HG03103 (cell line): ENCODE data around the gene ZCCHC2.

ENCODE experiments used
- ATAC-seq: cut with Tn5 transposase; IDR thresholded peaks from one replicate; pipeline ENCODE4 v1.9.1; 2021; ENCODE audit warnings: low read depth; ENCODE audit not compliant: unreplicated experiment

The ZCCHC2 gene

GRCh38 chr18:62605685-62606084, 82.9 kb downstream of the ZCCHC2 start:
- ATAC-seq: no peak

GRCh38 chr18:62606106-62606505, 83.3 kb downstream of the ZCCHC2 start:
- no peak for ATAC-seq

DNA sequence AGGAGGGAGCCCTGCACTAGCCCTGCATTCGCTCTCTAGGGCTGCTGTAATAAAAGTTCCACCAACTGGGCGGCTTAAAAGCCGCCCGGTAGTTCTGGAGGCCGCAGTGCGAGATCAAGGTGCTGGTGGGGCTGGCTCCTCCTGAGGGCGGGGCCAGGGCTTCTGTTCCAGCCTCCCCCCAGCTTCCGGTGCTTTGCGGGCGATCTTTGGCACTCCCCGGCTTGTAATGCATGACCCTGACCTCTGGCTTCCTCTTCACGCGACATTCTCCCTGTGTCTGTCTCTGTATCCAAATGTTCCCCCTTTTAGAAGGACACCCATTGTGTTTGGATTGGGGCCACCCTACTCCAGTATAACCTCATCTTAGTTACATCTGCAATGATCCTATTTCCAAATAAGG, 84.5 kb downstream of the ZCCHC2 start:
- no peak for ATAC-seq

- ATAC-seq: no peak
These were observed 85.0 kb downstream of the ZCCHC2 start for GRCh38 chr18:62607708-62608428.

DNA sequence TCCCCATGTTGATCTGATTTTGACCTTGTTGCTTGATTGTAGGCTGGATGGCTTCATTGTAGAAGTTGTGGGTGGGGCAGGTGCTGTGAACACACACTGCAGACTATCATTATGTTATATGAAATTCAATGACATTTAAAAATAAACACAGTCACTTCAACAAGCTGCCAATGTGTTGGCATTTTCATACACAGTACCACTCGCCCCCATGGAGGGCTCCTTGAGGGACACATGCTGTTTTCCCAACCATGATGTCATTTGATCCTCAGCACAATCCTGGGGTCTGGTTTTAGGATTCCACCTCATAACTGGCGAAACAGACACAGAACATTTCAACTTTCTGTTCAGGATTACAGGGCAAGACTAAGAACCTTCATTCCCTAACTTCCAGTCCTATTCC, 86.9 kb downstream of the ZCCHC2 start:
- no peak for ATAC-seq

DNA sequence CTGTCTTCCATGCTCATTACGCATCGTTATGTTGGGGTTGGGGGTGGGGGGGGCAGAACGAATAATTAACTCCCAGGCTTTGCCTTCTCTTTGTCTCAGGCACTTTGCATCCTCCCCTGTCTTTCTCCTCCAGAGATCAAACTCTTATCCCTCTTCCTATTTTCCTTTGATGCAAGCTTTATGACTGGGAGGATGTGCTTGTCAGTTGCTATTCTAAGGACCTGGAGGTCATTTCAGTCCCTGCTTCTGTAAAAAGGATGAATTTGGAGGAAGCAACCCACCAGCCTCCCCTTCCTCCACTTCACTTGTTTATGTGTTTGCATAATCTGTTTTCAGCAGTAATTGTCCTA, 87.5 kb downstream of the ZCCHC2 start:
- no peak for ATAC-seq

DNA sequence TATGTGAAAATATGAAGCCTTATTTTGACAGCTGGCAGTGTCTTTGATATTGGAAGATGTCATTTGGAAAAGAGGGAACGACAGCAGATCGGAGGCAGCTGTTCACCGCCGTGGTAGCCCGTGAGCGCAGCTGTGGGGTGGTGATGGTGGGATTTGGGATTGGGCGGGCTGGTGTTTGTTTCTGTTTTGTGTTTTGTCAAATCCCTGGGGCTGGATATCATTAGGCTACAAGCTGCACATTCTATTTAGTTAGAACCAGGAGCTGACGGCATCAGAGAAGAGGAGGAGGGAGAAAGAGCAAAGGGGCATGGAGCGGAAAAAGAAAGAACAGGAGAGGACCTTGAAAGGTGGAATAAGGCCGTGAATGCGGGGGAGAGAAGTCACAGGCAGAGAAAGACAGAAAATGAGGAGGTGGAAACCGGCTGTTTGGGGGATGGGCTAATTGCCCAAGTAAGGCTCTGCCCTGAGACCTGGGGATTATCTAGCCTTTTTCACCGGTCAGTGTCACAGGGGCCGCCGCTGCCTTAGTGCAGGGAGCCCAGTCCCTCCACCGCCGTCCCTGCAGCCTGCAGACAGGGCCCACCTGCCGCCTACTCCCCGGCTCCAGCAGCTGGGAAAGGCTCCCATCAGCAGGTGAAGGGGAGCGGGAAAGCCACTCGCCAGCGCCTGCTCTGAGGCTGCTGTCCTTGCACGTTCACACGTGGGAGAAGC, 88.0 kb downstream of the ZCCHC2 start:
- no peak for ATAC-seq

DNA sequence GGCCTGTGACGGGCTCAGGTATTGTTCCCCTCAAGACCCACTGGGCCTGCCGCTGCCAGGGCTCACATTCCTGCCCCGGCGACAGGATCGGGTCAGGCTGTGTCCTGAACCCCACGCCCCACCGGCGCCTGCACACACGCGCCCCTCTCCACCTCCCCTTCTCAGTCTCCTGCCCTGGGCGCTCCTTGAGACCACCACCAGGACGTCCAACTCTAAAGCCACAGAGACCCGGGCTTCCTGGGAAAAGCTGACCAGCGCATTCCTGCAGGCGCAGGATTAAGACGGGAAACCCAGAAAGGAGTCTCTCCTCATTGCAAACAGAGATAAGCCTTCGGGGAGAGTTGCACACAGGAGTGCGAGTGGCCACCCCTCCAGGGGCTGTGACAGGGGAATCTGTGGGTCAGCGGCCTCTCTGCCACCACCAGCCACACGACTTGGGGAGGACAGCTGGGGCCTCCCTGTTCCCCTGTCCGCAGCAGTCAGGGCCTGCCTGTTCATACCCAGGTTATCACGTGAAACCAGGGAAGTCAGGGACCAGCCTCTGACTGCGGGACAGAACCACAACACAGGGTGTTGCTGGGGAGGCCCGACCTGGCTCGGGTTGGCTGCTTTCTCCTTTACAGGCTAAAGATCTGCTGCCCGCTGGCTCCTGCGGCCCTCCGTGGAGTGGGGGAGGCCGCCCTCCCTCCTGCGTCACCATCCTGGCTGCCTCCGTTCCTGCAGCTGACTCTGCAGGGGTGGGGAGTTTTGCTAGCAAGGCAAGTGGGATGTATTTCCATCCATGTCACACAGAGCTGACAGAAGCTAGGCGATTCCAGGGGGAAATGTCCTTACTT, 88.8 kb downstream of the ZCCHC2 start:
- no peak for ATAC-seq

DNA sequence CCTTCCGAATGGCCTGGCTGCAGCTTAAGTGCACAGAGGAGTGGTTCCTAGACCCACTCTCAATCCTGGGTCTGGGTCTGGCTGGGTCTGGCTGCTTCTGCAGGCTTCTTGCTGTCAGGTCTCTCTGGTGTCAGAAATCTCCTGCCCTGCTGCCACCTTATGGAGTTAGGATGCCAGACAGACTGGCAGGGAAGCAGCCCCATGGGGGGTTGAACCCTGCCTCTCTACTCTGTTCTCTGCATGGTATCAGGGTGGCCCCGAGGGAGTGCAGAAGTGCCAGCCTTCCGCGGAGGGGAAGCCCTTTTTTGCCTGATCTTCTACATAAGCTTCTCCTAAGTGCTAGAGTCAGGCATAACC, 89.4 kb downstream of the ZCCHC2 start:
- ATAC-seq: no peak

DNA sequence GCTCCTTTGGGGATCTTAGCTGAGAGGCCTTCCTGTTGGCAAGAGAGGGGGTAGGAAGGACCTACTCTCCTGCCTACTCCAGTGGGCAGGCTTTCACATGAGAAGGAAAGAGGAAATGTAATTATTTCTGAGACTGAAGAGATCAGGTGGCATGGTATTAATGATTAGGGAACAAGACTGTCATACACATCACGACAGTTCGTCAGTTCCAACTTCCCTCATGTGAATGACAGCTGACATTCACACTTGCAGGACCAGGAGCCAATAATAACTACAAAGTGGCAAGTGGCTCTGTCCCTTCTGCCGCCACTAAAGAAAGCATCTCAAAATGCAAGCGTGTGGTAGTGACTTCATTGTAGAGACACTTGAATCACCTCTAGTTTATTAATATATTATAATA, 90.0 kb downstream of the ZCCHC2 start:
- no peak for ATAC-seq

GRCh38 chr18:62614494-62614893, 91.7 kb downstream of the ZCCHC2 start:
- no peak for ATAC-seq

GRCh38 chr18:62616331-62616805, 93.5 kb downstream of the ZCCHC2 start:
- no peak for ATAC-seq

GRCh38 chr18:62617793-62618591, 95.2 kb downstream of the ZCCHC2 start:
- ATAC-seq: no peak

DNA sequence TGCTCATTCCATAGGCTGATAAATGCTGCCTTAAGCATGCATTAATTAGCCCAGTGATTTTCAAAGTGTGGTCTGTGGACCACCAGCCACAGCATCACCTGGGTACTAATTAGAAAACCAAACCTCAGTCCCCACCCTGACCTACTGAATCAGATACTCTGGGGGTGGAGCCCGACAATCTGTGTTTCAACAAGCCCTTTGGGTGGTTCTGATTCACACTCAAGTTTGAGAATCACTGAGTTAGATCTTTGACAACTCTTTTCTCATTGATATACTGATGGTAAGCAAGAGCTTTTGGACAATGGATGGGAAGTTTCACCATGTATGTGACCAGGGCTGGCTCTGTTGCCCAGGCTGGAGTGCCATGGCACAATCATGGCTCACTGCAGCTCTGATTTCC, 95.9 kb downstream of the ZCCHC2 start:
- ATAC-seq: no peak

GRCh38 chr18:62621546-62621945, 98.7 kb downstream of the ZCCHC2 start:
- ATAC-seq: no peak

DNA sequence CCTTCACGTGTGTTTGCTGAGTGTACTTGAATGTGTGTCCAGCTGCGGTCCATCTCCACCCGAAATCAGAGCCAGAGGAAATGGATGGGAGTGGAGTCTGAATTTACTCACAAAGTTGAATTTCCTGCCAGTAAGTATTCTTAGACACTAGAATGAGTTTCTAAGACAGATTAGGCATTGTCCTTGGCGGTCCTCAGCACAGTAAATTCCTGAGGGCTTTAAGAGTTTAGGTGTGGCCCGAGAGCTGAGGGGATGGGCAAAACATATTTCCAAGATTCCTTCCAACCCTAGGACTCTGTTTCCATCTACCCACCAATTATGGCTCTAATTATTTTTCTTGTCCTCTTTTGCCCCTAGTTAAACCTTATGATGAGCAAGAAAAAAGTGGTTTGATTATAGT, 102.2 kb downstream of the ZCCHC2 start:
- ATAC-seq: no peak
